ENCODE data around the gene LMOD1.
A peak's percentile ranks its signal among the peaks of the same experiment; 100 is the strongest.

LMOD1 gene

GRCh38 chr1:201898240-201898894, 48.0 kb downstream of the LMOD1 start:
- H3K4me3 ChIP-seq = no peak overlapping the region
- no peak overlapping the region for H3K27ac ChIP-seq

GRCh38 chr1:201896951-201897391, 49.4 kb downstream of the LMOD1 start:
- Histone ChIP-seq H3K27ac (peak overlapping the region in 1 of 21 experiments; percentile 52), H3K4me3 (no peak overlapping the region)

GRCh38 chr1:201895913-201896807, 50.2 kb downstream of the LMOD1 start:
- H3K27ac ChIP-seq = peak overlapping the region in 1 of 21 experiments; percentile 52
- H3K4me3 ChIP-seq = no peak overlapping the region

- no peak overlapping the region for H3K4me3 ChIP-seq
- H3K27ac ChIP-seq = no peak overlapping the region
Observed at GRCh38 chr1:201895120-201895665, 51.2 kb downstream of the LMOD1 start.

GRCh38 chr1:201894343-201895119, 51.8 kb downstream of the LMOD1 start:
- H3K27ac ChIP-seq = peak overlapping the region in 2 of 21 experiments; percentile 5 to 46

GRCh38 chr1:201893431-201893830, 52.9 kb downstream of the LMOD1 start:
- Histone ChIP-seq H3K27ac (no peak overlapping the region), H3K4me3 (no peak overlapping the region)

More at GRCh38 chr1:201894343-201895119, 51.8 kb downstream of the LMOD1 start:
- H3K4me3 ChIP-seq = no peak overlapping the region

GRCh38 chr1:201892211-201892610, 54.1 kb downstream of the LMOD1 start:
- H3K4me3 ChIP-seq = no peak overlapping the region

GRCh38 chr1:201891451-201892045, 54.8 kb downstream of the LMOD1 start:
- Histone ChIP-seq H3K27ac (no peak overlapping the region), H3K4me3 (no peak overlapping the region)

More at GRCh38 chr1:201892211-201892610, 54.1 kb downstream of the LMOD1 start:
- H3K27ac ChIP-seq = no peak overlapping the region

- Histone ChIP-seq H3K4me3 (no peak overlapping the region), H3K27ac (no peak overlapping the region)
Observed at GRCh38 chr1:201890806-201891450, 55.4 kb downstream of the LMOD1 start.

- H3K4me3 ChIP-seq = no peak overlapping the region
- no peak overlapping the region for H3K27ac ChIP-seq
Observed at GRCh38 chr1:201890223-201890622, 56.1 kb downstream of the LMOD1 start.

GRCh38 chr1:201889090-201889968, 57.0 kb downstream of the LMOD1 start:
- Histone ChIP-seq H3K4me3 (peak overlapping the region; percentile 42 to 68 (median 63)), H3K27ac (peak overlapping the region in 15 of 21 experiments; percentile 4 to 81 (median 65))

- H3K4me3 ChIP-seq = peak within 1 kb of the TSS; percentile 42 to 68 (median 63)
- peak within 1 kb of the TSS in 16 of 21 experiments; percentile 4 to 81 (median 58) for H3K27ac ChIP-seq
Observed at GRCh38 chr1:201888282-201889089, 57.9 kb downstream of the LMOD1 start, which contains the start of gene SHISA4. TSS of gene SHISA4 (plus strand) at chr1:201888898. CDS start at chr1:201888995, 97 bp downstream.

- no peak overlapping the region for H3K4me3 ChIP-seq
Observed at GRCh38 chr1:201887116-201887866, 59.1 kb downstream of the LMOD1 start.

GRCh38 chr1:201886103-201886885, 60.1 kb downstream of the LMOD1 start:
- Histone ChIP-seq H3K4me3 (no peak overlapping the region), H3K27ac (no peak overlapping the region)

More at GRCh38 chr1:201887116-201887866, 59.1 kb downstream of the LMOD1 start:
- H3K27ac ChIP-seq = no peak overlapping the region

GRCh38 chr1:201885531-201886075, 60.7 kb downstream of the LMOD1 start:
- Histone ChIP-seq H3K27ac (peak overlapping the region in 2 of 21 experiments; percentile 24 to 26), H3K4me3 (no peak overlapping the region)

Measured in skin epidermis (tissue), 12 donors.